Upper lobe of left lung (tissue), 4 donors: ENCODE results near the gene TRAF1.

Source experiments
- EP300 ChIP-seq, 4 donors: sonication (generic); formaldehyde crosslinking; IDR thresholded peaks; one replicate each; pipeline ENCODE4 v1.5.1; 2017; ENCODE audit warnings: antibody characterized with exemption in 4 of 4, control low read depth in 2 of 4
- POLR2A ChIP-seq, 4 donors: fragments of 450-650 bp; IDR thresholded peaks; one replicate each; pipeline ENCODE4 v1.5.1; 2016 to 2017; ENCODE audit warnings: antibody characterized with exemption in 4 of 4, mild to moderate bottlenecking in 2 of 4
- POLR2AphosphoS5 ChIP-seq, 2 donors: sonication (generic); formaldehyde crosslinking; IDR thresholded peaks; one replicate each; pipeline ENCODE4 v1.5.1; 2017; ENCODE audit warnings: antibody characterized with exemption in 2 of 2
- TF ChIP-seq, protein P1 (sequence below), 6 experiments: fragments of 450-650 bp in 4 of 6; fragments of 200-600 bp in 2 of 6; sonication (generic) in 2 of 6; IDR thresholded peaks; one replicate each; pipeline ENCODE4 v1.5.1; 2016 to 2019; ENCODE audit warnings: antibody characterized with exemption in 6 of 6

DNA sequence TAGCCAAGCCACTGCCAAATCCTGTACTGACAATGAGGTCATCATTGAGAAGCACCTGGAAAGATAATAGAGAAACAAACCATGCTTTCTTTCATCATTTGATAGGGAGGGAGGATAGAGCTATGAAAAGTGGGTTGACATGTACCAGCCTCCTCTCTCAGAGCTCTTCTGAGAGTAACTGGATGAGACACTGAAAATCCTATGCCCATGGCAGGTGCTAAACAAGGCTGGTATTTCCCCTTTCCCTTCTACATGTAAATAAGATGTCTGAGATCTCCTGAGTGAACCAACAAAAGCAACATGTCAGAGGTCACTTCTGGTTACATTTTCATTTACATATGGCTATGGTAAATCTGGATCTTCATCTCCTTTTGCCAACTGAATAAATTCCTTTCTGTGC is 45.3 kb upstream of the TRAF1 start:
- TF ChIP-seq POLR2A (IDR thresholded peaks at IDR 0.05) = no peak
- TF ChIP-seq, protein P1, sequence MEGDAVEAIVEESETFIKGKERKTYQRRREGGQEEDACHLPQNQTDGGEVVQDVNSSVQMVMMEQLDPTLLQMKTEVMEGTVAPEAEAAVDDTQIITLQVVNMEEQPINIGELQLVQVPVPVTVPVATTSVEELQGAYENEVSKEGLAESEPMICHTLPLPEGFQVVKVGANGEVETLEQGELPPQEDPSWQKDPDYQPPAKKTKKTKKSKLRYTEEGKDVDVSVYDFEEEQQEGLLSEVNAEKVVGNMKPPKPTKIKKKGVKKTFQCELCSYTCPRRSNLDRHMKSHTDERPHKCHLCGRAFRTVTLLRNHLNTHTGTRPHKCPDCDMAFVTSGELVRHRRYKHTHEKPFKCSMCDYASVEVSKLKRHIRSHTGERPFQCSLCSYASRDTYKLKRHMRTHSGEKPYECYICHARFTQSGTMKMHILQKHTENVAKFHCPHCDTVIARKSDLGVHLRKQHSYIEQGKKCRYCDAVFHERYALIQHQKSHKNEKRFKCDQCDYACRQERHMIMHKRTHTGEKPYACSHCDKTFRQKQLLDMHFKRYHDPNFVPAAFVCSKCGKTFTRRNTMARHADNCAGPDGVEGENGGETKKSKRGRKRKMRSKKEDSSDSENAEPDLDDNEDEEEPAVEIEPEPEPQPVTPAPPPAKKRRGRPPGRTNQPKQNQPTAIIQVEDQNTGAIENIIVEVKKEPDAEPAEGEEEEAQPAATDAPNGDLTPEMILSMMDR (IDR thresholded peaks at IDR 0.05) = no peak
- no peak for TF ChIP-seq POLR2AphosphoS5 (IDR thresholded peaks at IDR 0.05)
- TF ChIP-seq EP300 (IDR thresholded peaks at IDR 0.05) = no peak
